NCI-H524 (cell line): ENCODE results near the gene FAM13A.
"Not testable (repeated sequence)": the region's sequence is repeated elsewhere in the genome, so short reads cannot be mapped to it uniquely, and the experiment has no call there.

Experiments
- DNase-seq, 2 experiments: peaks; one replicate each; lab custom pipeline; 2025; lab: John Stamatoyannopoulos, UW

The FAM13A gene

DNA sequence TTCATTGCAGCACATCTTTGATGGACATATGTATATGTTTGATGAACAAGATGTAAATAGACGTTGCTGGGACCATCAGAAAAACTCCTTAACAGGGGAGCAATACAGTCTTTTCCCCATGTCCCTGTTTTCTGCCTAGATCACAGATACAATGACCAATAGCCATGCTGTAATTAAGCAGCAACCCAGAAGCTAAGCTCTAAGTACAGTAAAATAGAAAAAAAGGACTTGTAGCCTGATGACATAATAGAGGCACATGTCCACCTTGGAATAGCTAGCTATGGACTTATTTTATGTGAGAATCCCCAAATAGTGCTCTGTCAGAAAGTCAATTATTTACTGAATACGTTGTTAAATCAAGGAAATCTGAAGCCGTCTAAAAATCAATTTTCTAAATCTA lies 14.9 kb downstream of the FAM13A start:
- DNase-seq = no peak

DNA sequence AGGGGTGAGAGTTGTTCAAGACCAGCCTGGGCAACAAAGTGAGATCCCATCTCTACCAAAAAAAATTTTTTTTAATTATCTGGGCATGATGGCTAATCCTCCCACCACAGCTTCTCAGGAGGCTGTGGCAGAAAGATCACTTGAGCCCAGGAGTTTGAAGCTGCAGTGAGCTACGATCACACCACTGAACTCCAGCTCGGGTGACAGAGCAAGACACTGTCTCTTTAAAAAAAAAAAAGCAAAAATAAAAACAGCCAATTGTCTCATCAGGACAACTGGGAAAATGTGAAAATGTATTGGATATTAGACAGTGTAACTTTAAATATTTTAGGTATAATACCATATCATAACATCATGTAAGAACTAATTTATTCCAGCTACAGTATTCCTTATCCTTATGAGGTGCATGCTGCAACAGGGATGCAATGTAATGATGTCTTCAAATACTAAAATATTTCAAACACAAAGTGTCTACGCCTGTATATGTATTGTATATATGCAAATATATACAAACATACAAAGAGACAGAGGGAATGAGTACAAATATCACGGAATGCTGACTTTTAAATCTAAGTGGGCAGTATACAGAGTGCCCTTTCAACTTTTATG lies 17.2 kb downstream of the FAM13A start:
- no peak for DNase-seq

DNA sequence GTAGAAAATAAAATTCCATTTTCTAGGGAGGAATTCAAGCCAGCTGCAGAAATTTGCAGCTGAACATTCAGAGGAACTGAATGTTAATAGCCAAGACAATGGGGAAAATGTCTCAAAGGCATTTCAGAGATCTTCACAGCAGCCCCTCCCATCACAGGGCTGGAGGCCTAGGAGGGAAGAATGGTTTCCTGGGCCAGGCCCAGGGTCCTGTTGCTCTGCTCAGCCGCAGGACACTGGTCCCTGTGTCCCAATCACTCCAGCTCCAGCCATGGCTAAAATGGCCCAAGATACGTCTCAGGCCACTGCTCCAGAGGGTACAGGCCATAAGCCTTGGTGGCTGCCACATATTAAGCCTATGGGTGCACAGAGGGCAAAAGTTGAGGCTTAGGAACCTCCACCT lies 20.4 kb downstream of the FAM13A start:
- no peak for DNase-seq

DNA sequence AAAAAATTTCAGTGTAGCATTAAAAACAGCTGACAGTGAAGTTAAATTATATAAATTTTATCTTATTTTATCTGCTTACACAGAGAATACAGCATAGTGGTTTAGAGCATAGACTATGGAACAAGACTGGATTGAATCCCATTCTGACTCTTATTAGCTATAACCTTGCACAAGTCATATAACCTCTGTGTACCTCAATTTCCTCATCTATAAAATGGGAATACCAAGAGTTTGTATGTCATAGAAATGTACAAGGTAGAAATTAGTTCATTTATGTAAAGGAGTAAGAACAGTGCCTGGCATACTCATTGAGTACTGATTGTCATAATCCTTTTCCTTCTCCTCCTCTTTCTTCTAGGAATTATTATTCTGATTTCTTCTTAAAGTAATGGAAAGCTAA lies 25.7 kb downstream of the FAM13A start:
- DNase-seq = no peak

DNA sequence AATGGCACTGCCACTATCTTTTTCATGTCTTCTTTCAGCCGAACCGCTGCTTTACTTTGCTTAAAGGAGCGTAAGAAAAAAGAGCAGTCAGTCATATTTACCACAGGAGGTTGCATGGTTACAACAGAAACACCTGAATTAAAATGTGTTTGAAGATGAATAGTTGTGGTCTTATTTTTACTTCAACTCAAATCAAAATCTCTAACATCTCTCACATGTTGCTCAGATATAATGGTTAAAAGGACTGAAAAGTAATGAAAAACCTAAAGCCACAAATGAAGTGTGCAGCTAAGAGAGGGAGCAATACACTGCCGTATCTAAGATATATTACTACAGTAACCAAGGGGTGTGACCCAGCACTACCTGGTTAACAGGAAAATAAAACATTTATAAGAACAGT lies 27.4 kb downstream of the FAM13A start:
- DNase-seq = no peak

DNA sequence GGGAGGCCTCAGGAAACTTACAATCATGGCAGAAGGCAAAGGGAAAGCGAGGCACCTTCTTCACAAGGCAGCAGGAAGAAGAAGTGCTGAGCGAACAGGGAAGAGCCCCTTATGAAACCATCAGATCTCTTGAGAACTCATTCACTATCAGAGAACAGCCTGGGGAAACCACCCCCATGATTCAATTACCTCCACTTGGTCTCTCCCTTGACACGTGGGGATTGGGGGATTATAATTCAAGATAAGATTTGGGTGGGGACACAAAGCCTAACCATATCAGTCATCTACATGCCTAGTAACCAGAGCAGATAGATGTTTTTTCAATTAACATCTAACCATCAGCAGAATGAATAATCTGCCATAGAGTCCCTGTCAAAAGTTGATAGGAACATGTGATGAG lies 30.4 kb downstream of the FAM13A start:
- no peak for DNase-seq

DNA sequence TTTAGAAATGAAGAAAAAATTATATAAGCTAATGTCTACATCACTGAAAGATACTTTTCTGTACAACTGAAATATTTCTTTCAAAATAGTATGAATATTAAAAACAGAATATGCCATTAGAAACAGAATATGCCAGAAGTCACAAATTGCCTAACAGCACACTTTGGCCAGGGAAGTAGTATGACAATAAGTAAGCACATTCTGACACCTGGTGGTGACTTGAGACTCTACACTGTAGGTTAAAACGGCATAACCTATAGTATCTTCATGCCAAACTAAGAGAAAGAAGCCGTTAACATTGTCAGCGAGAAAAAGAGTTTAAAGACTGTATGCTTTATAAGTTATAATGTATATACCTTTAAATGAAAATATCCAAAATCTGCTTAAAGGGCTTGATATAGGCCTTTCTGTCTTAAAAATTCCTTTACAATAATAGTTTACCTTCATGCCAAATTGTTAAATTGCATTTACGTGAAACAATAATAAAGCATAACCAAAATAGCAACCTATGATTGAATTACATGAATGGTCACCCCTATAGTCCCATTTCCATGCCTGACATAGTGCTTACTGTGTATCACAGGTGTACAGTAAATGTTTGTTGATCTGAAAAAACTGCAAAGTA lies 32.8 kb downstream of the FAM13A start:
- peak; percentile 16 to 64 for DNase-seq

DNA sequence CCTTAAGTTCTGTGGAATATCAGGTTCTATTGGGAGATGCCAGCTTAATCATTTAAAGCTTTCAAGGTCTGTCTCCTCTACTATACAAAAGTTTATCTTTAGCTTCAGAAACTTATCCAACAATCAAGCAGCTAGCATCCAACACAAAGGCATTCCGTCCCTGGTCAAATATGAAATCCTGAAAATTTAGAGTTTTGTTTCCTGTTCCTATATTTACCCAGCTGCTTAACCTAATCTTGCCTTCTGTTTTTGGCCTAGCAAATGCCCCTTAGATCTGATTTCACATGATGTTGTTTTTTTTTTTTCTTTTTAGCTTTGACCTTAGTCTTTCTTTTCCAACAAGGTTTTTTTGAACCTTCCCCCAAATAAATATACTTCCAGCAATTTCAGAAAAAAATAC lies 33.8 kb downstream of the FAM13A start:
- DNase-seq = no peak

DNA sequence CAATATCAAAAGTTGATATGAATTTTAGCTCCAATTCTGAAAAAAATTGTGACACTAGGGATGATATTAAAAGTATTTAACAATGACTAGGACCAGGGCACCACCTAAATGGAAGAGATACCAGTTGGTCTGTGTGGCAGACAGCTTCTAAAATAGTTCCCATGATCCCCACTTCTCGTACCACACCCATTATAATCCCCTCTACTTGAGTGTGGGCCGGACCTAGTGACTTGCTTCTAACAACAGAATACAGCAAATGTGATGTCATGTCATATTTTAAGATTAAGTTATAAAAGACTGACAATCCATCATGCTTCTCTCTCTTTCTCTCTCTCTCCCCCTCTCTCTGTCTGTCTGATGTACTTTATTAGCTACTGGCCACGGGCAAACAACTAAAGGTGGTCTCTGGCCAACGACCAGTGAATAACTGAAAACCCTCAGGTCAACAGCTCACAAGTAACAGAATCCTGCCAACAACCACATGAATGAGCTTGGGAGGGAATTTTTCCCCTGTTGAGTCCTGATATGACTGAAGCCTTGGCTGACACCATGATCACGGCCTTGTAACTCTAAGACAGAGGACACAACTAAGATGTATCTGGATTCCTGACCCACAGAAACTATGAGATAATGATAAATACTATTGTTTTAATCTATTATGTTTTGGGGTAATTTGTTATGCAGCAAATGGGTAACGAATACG lies 34.4 kb downstream of the FAM13A start:
- DNase-seq = no peak

DNA sequence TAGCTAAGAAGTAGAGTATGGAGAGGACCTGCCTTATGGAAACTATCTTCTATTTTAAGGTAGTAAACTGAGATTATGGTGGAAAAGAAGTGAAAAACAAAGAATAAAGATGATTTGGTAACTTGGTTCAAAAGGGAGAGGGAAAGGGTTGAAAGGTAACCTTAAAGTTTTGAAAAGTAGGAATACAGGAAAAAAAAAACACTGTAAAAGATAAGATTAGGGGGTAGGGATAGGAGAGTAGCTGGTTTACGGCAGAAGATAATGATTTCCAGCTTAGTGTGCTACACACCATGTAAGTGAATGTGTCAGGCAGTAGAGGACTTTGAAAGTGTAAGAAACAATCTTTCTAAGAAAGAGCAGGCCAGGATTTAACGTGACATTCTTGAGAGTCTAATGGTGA lies 35.3 kb downstream of the FAM13A start:
- no peak for DNase-seq

DNA sequence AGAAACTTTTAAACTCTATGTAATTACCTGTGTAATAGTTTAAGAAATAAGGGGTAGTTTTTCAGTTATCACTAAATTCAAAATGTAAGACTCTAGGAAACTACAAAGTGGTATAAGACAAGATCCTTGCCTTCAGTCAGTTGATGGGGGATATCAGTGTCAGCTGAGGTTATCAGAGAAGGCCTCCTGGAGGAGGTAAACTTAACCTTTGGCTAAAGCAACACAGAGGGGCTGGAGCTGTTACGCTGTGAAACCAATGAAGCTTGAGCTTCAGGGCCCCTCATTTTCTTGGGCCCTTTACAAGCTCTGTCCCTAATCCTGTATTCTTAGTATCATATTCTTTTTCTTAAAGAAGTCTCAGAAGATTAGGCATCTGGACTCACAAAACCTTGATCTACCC lies 35.9 kb downstream of the FAM13A start:
- DNase-seq = no peak

DNA sequence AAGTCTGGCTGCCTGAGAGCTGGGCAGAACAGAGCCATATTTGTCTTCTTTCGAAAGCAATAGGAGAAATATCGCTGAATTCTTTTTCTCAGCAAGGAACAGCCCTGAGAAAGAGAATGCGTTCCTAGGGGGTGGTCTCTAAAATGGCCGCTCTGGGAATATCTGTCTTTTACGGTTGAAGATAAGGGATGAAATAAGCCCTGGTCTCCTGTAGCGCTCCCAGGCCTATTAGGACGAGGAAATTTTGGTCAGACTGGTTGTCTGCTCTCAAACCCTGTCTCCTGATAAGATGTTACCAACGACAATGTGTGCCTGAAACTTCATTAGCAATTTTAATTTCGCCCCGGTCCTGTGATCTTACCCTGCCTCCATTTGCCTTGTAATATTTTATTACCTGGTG lies 42.1 kb downstream of the FAM13A start:
- not testable (repeated sequence) for DNase-seq

DNA sequence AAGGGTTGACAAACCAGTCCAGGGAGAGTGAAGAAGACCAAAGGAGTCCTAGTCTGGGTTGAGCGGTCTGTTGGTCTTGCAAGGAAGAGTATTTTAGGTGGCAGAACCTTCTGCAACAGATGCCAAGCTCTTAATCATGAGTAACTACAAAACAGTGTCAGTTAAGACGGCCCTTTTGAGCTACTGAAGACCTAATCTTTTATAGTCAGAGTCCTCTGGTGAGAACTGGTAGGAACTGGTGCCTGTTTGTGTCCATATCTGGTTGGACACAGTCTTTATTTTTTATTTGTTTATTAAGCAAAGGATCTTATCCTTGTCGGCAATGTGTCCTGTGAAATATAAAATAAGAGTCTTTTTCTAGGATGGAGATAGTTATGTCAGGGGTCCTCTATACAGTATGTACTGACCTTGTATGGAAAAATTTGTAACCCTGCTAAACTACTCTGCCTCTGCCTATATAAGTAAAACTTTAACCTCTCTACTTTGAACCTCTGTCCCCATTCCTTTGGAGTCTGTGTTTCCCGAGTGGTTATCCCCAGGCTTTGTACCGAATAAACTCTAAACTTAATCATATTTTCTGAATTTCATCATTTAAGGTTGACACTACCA lies 47.1 kb downstream of the FAM13A start:
- DNase-seq = no peak

DNA sequence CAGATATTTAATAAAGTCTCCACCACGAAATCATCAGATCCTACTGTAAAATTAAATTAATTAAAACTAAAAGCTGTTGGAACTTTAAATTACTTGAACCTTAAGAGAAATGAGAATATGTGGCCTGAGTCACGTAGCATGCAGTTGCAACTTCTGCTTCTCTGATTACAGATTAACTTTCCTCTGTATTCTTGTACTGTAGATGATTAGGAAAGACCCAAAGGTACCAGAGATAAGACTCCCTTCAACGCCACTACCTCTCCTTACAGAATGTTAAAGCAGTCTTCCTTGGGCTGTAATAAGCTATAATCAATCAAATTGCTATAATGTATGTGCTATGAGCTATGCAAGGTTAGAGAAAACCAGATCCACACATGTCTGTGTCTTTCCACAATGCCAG lies 47.9 kb downstream of the FAM13A start:
- DNase-seq = no peak

DNA sequence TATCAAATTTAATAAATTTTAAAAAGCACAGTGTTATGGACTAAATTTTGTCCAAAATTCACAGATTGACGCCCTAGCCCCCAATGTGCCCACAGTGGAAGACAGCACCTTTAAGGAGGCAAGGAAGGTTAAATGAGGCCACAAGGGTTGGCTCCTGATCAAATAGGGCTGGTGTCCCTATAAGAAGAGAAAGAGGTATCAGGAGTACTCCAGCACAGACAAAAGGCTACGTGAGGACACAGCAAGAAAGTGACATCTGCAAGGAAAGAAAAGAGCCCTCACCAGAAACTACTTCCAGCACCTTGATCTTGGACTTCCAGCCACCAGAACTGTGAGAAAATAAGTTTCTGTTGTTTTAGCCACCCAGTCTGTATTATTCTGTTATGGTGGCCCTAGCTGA lies 48.8 kb downstream of the FAM13A start:
- no peak for DNase-seq

DNA sequence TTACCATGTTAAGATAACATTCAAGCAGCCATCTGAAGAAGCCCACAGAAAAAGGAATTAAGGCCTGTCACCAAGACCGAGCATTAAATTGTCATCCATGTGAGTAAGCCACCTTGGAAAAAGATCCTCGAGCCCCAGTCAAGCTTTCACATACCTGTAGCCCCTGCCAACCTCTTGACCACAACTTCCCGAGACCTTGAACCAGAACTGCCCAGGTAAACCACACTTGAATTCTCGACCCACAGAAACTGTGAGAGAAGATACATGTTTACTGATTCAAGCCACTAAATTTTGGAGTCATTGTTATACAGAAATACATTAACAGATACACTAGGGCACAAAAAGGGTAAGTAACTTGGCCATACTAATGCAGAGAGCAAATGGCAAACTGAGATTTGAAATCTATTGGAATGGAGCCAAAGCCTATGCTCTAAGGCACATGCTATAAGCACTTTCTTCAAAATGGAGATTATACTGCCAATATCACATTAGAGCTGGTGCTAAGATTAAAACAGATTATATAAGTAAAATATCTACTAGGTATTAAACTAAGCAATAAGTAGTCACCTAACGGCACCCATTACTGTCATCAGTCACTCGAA lies 49.5 kb downstream of the FAM13A start:
- no peak for DNase-seq

DNA sequence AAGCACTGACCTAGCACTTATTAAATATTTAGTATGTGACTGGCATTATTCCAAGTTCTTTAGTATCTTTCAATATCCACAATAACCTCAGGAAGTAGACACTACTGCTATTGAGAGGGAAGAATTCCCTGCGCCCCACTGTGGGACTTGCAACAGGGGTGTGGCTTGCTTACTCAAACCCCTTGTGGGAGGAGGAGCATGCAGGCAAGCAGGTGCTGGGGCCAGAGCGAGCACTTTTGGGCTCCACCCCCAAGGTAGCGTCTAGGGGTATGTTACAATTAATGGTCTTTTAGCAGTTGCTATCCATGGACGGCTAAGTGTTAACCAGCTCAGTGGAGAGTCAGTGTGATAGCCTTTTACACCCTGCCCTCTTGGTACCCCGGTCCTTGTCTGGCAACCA lies 50.7 kb downstream of the FAM13A start:
- no peak for DNase-seq

DNA sequence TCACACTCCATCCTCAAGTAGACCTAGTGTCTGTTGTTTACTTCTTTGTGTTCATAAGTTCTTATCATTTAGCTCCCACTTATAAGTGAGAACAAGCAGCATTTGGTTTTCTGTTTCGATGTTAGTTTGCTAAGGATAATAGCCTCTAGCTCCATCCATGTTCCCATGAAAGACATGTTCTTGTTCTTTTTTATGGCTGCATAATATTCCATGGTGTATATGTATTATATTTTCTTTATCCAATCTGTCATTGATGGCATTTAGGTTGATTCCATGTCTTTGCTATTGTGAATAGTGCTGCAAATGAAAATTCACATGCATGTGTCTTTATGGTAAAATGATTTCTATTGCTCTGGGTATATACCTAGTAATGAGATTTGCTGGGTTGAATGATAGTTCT lies 51.9 kb downstream of the FAM13A start:
- not testable (repeated sequence) for DNase-seq

DNA sequence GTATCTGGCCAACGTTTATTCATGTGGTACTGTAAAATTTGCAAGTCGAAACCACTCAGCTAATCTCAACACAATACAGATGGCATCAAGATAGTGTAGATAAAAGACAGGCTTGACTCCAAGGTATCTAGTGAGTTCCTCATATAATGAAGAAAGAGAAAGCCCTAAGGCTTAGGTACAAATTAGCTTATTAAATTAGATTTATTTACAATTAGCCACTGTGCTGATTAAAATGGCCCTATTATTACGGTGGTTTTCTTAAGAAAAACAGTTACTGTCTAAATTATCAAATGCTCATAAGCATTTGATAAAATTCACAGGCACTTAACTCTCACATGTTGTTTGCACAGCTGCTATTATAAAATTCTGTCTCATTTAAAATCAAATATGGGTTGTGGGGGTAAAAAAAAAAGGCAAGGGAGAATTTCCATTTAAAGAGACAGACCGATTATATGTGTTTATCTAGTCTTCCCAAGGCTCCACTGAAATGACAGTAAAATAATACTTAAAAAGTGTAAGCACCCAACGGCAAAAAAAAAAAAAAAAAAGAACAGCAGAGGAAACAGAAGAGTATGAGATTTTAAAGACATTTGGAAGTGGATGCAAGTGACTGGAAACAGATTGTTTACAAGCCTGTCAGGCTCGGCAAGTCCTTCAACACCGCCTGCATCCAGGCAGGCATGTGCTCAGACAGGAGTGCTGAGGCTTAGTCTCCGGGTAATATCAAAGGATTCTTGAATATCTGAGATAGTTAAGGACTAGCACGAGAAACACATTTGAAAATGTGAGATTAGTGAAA lies 55.1 kb downstream of the FAM13A start:
- peak in 1 of 2 experiments; percentile 12 for DNase-seq

DNA sequence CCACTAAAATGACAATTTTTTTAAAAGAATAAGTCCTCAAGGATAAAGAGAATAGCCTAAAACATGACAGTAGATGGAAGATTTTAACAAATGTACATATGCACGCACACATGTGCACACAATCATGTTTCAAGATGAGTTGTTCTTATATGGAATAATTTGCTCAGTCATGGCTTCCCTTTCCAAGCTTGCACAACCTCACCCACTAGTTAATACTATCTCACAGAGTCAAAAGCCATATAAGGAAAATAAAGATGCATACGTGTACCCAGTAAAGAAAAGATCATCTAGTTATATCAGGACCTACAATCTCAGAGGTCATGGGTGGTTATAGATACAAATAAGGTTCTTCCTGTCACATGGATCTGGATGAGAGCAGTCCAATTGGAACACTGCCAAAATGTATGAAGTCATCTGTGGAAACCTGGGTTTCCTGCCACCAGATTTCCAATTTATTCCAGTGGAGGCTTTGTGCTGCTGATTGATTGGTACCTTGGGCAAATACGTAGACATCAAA lies 56.1 kb downstream of the FAM13A start:
- DNase-seq = peak in 1 of 2 experiments; percentile 2

DNA sequence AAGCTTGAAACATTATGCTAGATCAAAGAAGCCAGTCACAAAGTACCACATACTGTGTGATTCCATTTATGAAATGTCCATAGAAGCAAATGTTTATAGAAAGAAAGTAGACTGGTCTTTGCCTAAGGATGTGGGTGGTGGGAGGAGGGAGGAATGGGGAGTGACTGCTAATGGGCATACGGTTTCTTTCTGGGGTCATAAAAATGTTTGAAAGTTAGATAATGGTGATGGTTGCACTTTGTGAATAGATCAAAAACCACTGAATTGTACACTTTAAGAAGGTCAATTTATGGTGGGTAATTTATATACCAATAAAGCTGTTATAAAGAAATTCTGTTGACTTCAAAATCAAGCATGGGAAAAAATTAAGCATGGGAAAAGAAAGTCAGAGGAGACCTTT lies 56.6 kb downstream of the FAM13A start:
- no peak for DNase-seq
